Measurements from ENCODE around the gene GET4. TPM values are rescaled to one million over a fixed set of nuclear protein-coding genes. Genes with fewer than 3 reads are reported as not detected.

The GET4 gene
- total and polyA plus RNA-seq, 12 donors: 38.3 to 190 (median 69.4) TPM

- Histone ChIP-seq H3K4me1 (replicated peaks in 1 of 2) (no peaks in the 10 kb centered on the region), H3K36me3 (replicated peaks in 1 of 2) (peaks cover 0 to 90% of the 10 kb centered on the region in 2 donors), H3K4me3 (no peak overlapping the region), H3K27me3 (no peaks in the 10 kb centered on the region), H3K9me3 (replicated peaks in 1 of 3) (no peaks in the 10 kb centered on the region), H3K27ac (no peak overlapping the region)
- TF ChIP-seq POLR2A (IDR thresholded peaks at IDR 0.05) (no peak), CTCF (IDR thresholded peaks at IDR 0.05) (no peak)
- intact Hi-C loops (cut with DNase I): no loop called here
- WGBS, 4 donors: 91 to 96% (median 93%) methylated on average over 18 to 21 of the region's 21 CpGs
- DNase-seq: no peak
These were observed 16.2 kb upstream of the GET4 start for GRCh38 chr7:860149-860548.

- Histone ChIP-seq H3K4me3 (no peak overlapping the region), H3K9me3 (replicated peaks in 1 of 3) (no peaks in the 10 kb centered on the region), H3K36me3 (replicated peaks in 1 of 2) (peaks cover 0 to 90% of the 10 kb centered on the region in 2 donors), H3K4me1 (replicated peaks in 1 of 2) (no peaks in the 10 kb centered on the region), H3K27me3 (no peaks in the 10 kb centered on the region), H3K27ac (no peak overlapping the region)
- no peak for DNase-seq
- 86 to 93% (median 90%) methylated on average over 9 of the region's 9 CpGs for WGBS, 4 donors
- TF ChIP-seq POLR2A (IDR thresholded peaks at IDR 0.05) (no peak), CTCF (IDR thresholded peaks at IDR 0.05) (no peak)
- intact Hi-C loops (cut with DNase I): no loop called here
These were observed 15.1 kb upstream of the GET4 start for GRCh38 chr7:861222-861621.

- DNase-seq: no peak
- peaks cover 0 to 87% of the 10 kb centered on the region in 2 donors for H3K36me3 ChIP-seq (replicated peaks in 1 of 2)
- intact Hi-C loops (cut with DNase I): no loop called here
- H3K27me3 ChIP-seq: no peaks in the 10 kb centered on the region
- no peak overlapping the region for H3K27ac ChIP-seq
- no peak for TF ChIP-seq CTCF (IDR thresholded peaks at IDR 0.05)
- no peak for TF ChIP-seq POLR2A (IDR thresholded peaks at IDR 0.05)
- H3K4me3 ChIP-seq: no peak overlapping the region
- no peaks in the 10 kb centered on the region for H3K9me3 ChIP-seq (replicated peaks in 1 of 3)
- H3K4me1 ChIP-seq (replicated peaks in 1 of 2): peaks cover 0 to 2% of the 10 kb centered on the region in 2 donors
- WGBS, 4 donors: 94 to 95% (median 95%) methylated on average over 6 of the region's 6 CpGs
These were observed 14.2 kb upstream of the GET4 start for GRCh38 chr7:862157-862556.

GRCh38 chr7:863106-863505 lies 13.2 kb upstream of the GET4 start:
- Histone ChIP-seq H3K9me3 (replicated peaks in 1 of 3) (no peaks in the 10 kb centered on the region), H3K4me1 (replicated peaks in 1 of 2) (peaks cover 0 to 12% of the 10 kb centered on the region in 2 donors), H3K36me3 (replicated peaks in 1 of 2) (peaks cover 0 to 87% of the 10 kb centered on the region in 2 donors), H3K27ac (no peak overlapping the region), H3K4me3 (no peak overlapping the region), H3K27me3 (no peaks in the 10 kb centered on the region)
- intact Hi-C loops (cut with DNase I): no loop called here
- WGBS, 4 donors: 88 to 96% (median 89%) methylated on average over 15 to 16 of the region's 16 CpGs
- no peak for DNase-seq
- TF ChIP-seq CTCF (IDR thresholded peaks at IDR 0.05) (no peak), POLR2A (IDR thresholded peaks at IDR 0.05) (no peak)

Data from adrenal gland (tissue), 12 donors.